SK-N-SH (cell line): Measurements from ENCODE around the gene GARRE1.

Source experiments
- CTCF ChIP-seq: fragments of 200-600 bp; sonication (generic); IDR thresholded peaks from 2 replicates; pipeline ENCODE4 v1.6.1; 2017; ENCODE audit warnings: antibody characterized with exemption, mild to moderate bottlenecking, moderate library complexity
- TAF1 ChIP-seq: IDR thresholded peaks from 2 replicates; pipeline ENCODE4 v1.6.1; 2012; ENCODE audit warnings: low read depth, mild to moderate bottlenecking, low read length, moderate library complexity, borderline replicate concordance

- TF ChIP-seq CTCF (no peak), TAF1 (no peak)
Measured at GRCh38 chr19:34224996-34225658, 29.2 kb upstream of the GARRE1 start.
